GM12801 (cell line): ENCODE results near the gene COQ5.

Experiments used
- CTCF ChIP-seq: IDR thresholded peaks from one replicate; pipeline ENCODE4 v1.5.1; 2011; ENCODE audit warnings: control low read depth; ENCODE audit not compliant: insufficient read length; ENCODE audit errors: extremely low read depth

COQ5 gene

DNA sequence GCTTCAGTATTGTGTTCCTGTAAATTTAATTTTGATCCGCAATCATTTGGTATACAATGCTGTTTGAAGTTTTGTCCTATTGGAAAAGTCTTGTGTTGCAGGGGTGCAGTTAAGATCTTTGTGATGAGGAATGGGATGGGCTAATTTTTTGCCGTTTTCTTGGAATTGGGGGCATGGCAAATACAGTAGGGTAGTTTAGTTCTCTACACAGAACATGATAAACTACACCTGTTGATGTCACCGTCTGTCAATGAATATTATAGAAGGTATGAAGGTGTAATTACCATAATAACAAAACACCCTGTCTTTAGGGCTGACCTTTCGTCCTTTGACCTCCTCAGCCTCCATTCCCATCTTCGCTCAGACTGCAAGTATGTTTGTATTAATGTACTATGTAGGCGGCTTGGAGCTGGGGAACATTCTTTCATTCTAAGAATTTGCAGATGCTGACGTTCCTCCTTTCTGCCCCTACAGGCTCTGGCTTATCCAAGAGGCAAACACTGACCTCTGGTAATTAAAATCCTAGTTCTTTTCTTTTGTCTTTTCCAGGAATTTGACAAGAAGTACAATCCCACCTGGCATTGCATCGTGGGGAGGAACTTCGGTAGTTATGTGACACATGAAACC, 31.3 kb downstream of the COQ5 start:
- TF ChIP-seq CTCF = no peak

- TF ChIP-seq CTCF = no peak
These were observed 32.3 kb downstream of the COQ5 start for GRCh38 chr12:120496413-120497340.

- TF ChIP-seq CTCF = no peak
These were observed 33.1 kb downstream of the COQ5 start, which contains the start of gene DYNLL1 for GRCh38 chr12:120495731-120496412. Gene DYNLL1, plus strand, starts transcription at chr12:120496113. Its CDS starts 309 bp downstream, at chr12:120496422.

DNA sequence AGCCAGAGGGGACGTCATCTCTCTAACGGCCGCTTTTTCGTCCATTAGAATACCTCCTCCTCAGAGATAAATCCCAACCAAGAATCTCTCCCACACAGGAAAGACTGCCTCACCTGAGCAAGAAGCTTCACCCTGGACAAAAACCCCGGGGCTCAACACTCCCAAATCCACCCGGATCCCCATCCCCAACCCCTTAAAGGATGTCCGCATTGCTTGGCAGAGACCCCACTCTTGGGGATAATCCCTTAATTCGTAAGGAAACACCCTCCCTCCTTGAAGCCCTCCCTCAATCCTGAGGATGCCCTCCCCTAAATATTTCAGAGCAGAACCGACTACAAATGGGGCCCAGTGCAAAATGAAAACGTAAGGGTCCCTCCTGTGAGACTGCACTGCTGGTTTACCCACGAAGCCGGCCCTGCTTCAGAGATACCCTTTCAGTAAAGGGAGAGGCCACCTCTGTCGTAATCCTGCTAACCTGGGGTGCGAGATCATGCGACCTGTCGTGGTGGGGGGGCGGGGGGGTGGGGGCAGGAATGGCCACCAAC, 33.7 kb downstream of the COQ5 start:
- TF ChIP-seq CTCF = no peak

DNA sequence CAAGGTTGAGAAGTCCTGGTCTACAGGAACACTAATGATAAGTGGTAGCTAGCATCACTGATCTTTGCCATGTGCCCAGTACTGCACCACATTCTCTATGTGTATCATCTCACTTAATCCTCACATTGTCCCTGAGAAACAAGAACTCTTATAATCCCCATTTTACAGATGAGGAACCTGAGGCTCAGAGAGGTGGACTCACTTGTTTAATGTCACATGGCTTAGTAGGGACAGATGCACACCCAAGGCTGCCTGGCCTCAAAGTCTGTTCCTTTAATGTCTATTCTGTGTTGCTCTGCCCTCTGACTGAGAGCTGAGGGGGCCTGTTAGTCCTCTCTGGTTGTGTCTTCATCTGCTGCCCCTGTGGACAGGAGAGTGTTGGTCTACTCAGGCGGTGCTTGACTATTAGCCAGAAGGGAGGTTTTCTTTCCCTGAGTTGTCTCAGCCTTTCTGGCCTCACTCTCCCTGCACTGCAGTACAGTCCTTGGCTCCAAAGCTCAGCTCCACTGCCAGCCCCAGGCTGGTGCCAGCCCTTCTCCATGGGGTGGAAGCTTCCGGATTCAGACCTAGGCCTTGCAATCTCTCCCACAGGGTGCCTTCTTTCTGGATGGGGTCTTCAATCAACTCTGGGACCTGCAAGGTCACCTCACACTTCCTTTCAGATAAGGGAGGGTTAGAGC, 38.0 kb downstream of the COQ5 start:
- TF ChIP-seq CTCF = no peak

GRCh38 chr12:120490325-120490724, 38.6 kb downstream of the COQ5 start:
- no peak for TF ChIP-seq CTCF
